HepG2 (cell line): ENCODE data around the gene GLYATL3. TPM values are rescaled to one million over a fixed set of nuclear protein-coding genes. Genes with fewer than 3 reads are reported as not detected.

ENCODE experiments used
- ARNT2 ChIP-seq: sonication (generic); formaldehyde crosslinking; IDR thresholded peaks from 2 replicates; pipeline ENCODE4 v1.8.0; 2022; ENCODE audit warnings: mild to moderate bottlenecking, low read depth, missing genetic modification reagents, moderate library complexity
- FOSL1 ChIP-seq: sonication (generic); formaldehyde crosslinking; IDR thresholded peaks from 2 replicates; pipeline ENCODE4 v1.9.0; 2021; ENCODE audit warnings: missing genetic modification reagents, borderline replicate concordance
- HMGXB3 ChIP-seq: sonication (generic); formaldehyde crosslinking; IDR thresholded peaks from 2 replicates; pipeline ENCODE4 v1.4.0; 2020; ENCODE audit warnings: missing genetic modification reagents, borderline replicate concordance
- NCOA1 ChIP-seq: sonication (generic); formaldehyde crosslinking; IDR thresholded peaks from 2 replicates; pipeline ENCODE4 v1.9.0; 2021; ENCODE audit warnings: missing genetic modification reagents
- NONO ChIP-seq, 2 experiments: fragments of 450-650 bp in 1 of 2; sonication (generic) in 1 of 2; formaldehyde crosslinking in 1 of 2; IDR thresholded peaks in 1 of 2; conservative IDR thresholded peaks in 1 of 2; 2 replicates each; pipeline versions ENCODE4 v1.6.1 to v1.8.0; 2017 to 2022; ENCODE audit warnings: mild to moderate bottlenecking in 1 of 2, missing genetic modification reagents in 1 of 2, moderate library complexity in 1 of 2
- SMC3 ChIP-seq: IDR thresholded peaks from 2 replicates; pipeline ENCODE4 v1.6.1; 2011; ENCODE audit warnings: low read length, improper control_type of control experiment
- TEF ChIP-seq: sonication (generic); formaldehyde crosslinking; IDR thresholded peaks from 2 replicates; pipeline ENCODE4 v1.5.0; 2020; ENCODE audit warnings: missing genetic modification reagents
- ZFAT ChIP-seq: sonication (generic); formaldehyde crosslinking; conservative IDR thresholded peaks from 2 replicates; pipeline ENCODE4 v1.8.1; 2023; ENCODE audit warnings: missing genetic modification reagents, inconsistent platforms
- ZFP41 ChIP-seq: sonication (generic); formaldehyde crosslinking; IDR thresholded peaks from 2 replicates; pipeline ENCODE4 v1.4.0; 2020; ENCODE audit warnings: mild to moderate bottlenecking, missing genetic modification reagents, borderline replicate concordance
- ZFP91 ChIP-seq: sonication (generic); formaldehyde crosslinking; IDR thresholded peaks from 2 replicates; pipeline ENCODE4 v1.9.0; 2022; ENCODE audit warnings: missing genetic modification reagents, mild to moderate bottlenecking, borderline replicate concordance
- ZNF543 ChIP-seq: sonication (generic); formaldehyde crosslinking; IDR thresholded peaks from 2 replicates; pipeline ENCODE4 v1.4.0; 2020; ENCODE audit warnings: mild to moderate bottlenecking, missing genetic modification reagents
- polyA plus RNA-seq, 8 experiments: library from polyadenylated mRNA; depleted of rRNA in 3 of 8; stranded (reverse) in 7 of 8; unstranded in 1 of 8; fragments of >200 nt; fragmentation: Illumina TruSeq in 4 of 8; extraction: Trizol in 4 of 8; gene quantifications; 2 replicates each; pipeline versions ENCODE4 v1.2.1 to v1.2.3, GENCODE V29; 2011 to 2016; ENCODE audit warnings: low read depth in 4 of 8, missing spikeins in 1 of 8, mixed read lengths in 1 of 8; ENCODE audit not compliant: insufficient read depth in 1 of 8
- total RNA-seq, 5 experiments: library from RNA; depleted of rRNA; stranded (reverse); fragments of >200 nt; fragmentation: Illumina TruSeq; extraction: Trizol; gene quantifications; 2 replicates each; pipeline ENCODE4 v1.2.3, GENCODE V29; 2016; ENCODE audit warnings: low read depth in 1 of 5
- TF ChIP-seq, protein P1 (sequence below): sonication (generic); formaldehyde crosslinking; IDR thresholded peaks from 2 replicates; pipeline ENCODE4 v1.4.0; 2020; ENCODE audit warnings: missing genetic modification reagents, mild to moderate bottlenecking, borderline replicate concordance
- TF ChIP-seq, protein P2 (sequence below): sonication (generic); formaldehyde crosslinking; IDR thresholded peaks from 2 replicates; pipeline ENCODE4 v1.4.0; 2020; ENCODE audit warnings: mild to moderate bottlenecking, missing genetic modification reagents, borderline replicate concordance

Gene GLYATL3
- total and polyA plus RNA-seq, 2 of the 13 experiments (the other 11 are each of a cell fraction or from before 2014, with no cell fraction given) = 0.05 TPM; not detected in 1

DNA sequence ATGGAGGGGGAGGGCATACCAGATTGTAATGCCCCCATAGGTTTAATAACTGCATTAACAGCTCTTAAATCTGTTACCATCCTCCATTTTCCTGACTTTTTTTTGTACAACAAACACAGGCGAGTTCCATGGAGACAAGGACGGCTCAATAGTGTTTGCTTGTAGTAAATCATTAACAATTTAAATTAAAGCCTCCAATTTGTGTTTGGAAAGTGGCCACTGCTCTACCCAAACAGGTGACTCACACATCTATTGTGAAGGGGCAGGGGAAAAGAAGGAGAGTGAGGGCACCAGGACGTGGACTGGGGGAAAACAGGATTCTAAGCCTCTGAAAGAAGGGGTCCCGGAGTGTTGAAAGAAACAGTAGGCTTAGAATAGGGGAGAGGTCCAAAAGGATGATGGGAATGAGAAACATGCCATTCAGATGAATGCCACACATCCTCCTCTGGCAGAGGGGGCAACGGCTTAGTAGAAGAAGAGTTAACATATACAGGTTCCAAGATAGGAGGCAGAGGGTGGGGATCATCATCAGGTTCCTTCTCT, 6.9 kb downstream of the GLYATL3 start (continued):
- TF ChIP-seq HMGXB3 (CRISPR knock-in tag) (peak; percentile 49; the same call in 1 of the 2 replicates), ZFP41 (CRISPR knock-in tag) (no peak), SMC3 (no peak), ZFP91 (no peak), TEF (CRISPR knock-in tag) (no peak), ZFAT (no peak), NONO (IDR thresholded peaks at IDR 0.05) (no peak), NONO (CRISPR knock-in tag; conservative IDR thresholded peaks at IDR 0.05) (0 out of 2 replicates have a peak, but pooled peaks have one; percentile 20), NCOA1 (CRISPR knock-in tag) (0 out of 2 replicates have a peak, but pooled peaks have one; percentile 45), FOSL1 (peak; percentile 82), ZNF543 (CRISPR knock-in tag) (0 out of 2 replicates have a peak, but pooled peaks have one; percentile 53), ARNT2 (CRISPR knock-in tag) (no peak)
- TF ChIP-seq, protein P1, sequence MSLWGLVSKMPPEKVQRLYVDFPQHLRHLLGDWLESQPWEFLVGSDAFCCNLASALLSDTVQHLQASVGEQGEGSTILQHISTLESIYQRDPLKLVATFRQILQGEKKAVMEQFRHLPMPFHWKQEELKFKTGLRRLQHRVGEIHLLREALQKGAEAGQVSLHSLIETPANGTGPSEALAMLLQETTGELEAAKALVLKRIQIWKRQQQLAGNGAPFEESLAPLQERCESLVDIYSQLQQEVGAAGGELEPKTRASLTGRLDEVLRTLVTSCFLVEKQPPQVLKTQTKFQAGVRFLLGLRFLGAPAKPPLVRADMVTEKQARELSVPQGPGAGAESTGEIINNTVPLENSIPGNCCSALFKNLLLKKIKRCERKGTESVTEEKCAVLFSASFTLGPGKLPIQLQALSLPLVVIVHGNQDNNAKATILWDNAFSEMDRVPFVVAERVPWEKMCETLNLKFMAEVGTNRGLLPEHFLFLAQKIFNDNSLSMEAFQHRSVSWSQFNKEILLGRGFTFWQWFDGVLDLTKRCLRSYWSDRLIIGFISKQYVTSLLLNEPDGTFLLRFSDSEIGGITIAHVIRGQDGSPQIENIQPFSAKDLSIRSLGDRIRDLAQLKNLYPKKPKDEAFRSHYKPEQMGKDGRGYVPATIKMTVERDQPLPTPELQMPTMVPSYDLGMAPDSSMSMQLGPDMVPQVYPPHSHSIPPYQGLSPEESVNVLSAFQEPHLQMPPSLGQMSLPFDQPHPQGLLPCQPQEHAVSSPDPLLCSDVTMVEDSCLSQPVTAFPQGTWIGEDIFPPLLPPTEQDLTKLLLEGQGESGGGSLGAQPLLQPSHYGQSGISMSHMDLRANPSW (CRISPR knock-in tag) = no peak
- TF ChIP-seq, protein P2, sequence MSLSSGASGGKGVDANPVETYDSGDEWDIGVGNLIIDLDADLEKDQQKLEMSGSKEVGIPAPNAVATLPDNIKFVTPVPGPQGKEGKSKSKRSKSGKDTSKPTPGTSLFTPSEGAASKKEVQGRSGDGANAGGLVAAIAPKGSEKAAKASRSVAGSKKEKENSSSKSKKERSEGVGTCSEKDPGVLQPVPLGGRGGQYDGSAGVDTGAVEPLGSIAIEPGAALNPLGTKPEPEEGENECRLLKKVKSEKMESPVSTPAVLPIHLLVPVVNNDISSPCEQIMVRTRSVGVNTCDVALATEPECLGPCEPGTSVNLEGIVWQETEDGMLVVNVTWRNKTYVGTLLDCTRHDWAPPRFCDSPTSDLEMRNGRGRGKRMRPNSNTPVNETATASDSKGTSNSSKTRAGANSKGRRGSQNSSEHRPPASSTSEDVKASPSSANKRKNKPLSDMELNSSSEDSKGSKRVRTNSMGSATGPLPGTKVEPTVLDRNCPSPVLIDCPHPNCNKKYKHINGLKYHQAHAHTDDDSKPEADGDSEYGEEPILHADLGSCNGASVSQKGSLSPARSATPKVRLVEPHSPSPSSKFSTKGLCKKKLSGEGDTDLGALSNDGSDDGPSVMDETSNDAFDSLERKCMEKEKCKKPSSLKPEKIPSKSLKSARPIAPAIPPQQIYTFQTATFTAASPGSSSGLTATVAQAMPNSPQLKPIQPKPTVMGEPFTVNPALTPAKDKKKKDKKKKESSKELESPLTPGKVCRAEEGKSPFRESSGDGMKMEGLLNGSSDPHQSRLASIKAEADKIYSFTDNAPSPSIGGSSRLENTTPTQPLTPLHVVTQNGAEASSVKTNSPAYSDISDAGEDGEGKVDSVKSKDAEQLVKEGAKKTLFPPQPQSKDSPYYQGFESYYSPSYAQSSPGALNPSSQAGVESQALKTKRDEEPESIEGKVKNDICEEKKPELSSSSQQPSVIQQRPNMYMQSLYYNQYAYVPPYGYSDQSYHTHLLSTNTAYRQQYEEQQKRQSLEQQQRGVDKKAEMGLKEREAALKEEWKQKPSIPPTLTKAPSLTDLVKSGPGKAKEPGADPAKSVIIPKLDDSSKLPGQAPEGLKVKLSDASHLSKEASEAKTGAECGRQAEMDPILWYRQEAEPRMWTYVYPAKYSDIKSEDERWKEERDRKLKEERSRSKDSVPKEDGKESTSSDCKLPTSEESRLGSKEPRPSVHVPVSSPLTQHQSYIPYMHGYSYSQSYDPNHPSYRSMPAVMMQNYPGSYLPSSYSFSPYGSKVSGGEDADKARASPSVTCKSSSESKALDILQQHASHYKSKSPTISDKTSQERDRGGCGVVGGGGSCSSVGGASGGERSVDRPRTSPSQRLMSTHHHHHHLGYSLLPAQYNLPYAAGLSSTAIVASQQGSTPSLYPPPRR (CRISPR knock-in tag) = 0 out of 2 replicates have a peak, but pooled peaks have one; percentile 14
